NT2/D1 (cell line): ENCODE data around the gene NUDT4.

Source experiments
- SUZ12 ChIP-seq: IDR thresholded peaks from 2 replicates; pipeline ENCODE4 v1.6.1; 2011; ENCODE audit not compliant: insufficient read length, insufficient read depth; ENCODE audit errors: extremely low read depth
- ZNF274 ChIP-seq: IDR thresholded peaks from 2 replicates; pipeline ENCODE4 v1.6.1; 2011; ENCODE audit warnings: mild to moderate bottlenecking, low read depth, low read length

DNA sequence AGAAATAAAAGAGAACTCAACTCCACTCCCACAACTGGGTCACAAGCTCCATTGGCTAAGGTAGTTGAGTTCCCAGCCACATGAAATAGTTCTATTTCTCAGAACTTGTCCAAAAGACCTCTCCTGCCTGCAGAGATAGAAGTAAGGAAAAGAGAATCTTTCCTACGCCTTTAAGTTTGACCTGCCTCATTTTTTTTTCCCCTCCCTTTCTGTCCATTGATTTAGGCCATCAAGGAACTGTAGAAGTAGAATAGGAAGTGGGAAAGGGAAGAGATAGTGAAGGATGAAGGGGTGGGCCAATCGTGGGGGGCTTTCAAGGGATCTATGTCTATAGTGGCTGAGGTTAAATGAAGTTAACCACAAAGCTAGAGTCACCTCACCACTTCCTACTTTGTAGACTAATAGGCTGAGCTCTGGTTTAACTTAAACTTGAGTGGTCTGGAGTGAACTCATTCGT lies 13.9 kb upstream of the NUDT4 start:
- TF ChIP-seq SUZ12 (no peak), ZNF274 (no peak)
